CD4-positive, alpha-beta T cell treated with Interleukin-17A for 1 hour (primary cell): ENCODE data around the gene EGF.
A peak's percentile ranks its signal among the peaks of the same experiment; 100 is the strongest.

Experiments
- DNase-seq: peaks from one replicate; pipeline ENCODE4 v3.0.0-alpha.2; 2020

EGF gene

GRCh38 chr4:110042545-110043517 is 130.1 kb downstream of the EGF start:
- no peak for DNase-seq

DNA sequence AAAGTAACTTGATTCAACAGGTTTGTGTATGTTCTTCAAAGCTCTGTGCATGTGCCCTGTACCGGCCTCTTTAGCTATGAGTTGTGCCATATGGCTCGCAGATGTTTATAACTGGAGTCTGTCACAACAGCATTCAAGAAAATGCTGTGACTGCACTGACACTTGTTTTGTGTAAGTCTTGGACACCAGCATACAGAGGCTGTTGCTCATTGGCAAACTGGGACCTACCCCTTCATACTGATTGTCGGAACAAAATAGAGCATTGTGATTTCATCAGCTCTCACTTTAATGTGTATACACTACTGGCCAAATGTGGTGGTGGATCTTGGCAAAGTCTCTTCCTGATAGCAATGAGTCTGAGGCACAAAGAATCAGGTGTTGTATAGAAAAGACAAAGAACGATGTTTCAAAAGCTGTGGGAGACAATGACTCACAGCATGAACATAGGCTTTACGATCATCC is 133.9 kb downstream of the EGF start:
- DNase-seq, result no peak

DNA sequence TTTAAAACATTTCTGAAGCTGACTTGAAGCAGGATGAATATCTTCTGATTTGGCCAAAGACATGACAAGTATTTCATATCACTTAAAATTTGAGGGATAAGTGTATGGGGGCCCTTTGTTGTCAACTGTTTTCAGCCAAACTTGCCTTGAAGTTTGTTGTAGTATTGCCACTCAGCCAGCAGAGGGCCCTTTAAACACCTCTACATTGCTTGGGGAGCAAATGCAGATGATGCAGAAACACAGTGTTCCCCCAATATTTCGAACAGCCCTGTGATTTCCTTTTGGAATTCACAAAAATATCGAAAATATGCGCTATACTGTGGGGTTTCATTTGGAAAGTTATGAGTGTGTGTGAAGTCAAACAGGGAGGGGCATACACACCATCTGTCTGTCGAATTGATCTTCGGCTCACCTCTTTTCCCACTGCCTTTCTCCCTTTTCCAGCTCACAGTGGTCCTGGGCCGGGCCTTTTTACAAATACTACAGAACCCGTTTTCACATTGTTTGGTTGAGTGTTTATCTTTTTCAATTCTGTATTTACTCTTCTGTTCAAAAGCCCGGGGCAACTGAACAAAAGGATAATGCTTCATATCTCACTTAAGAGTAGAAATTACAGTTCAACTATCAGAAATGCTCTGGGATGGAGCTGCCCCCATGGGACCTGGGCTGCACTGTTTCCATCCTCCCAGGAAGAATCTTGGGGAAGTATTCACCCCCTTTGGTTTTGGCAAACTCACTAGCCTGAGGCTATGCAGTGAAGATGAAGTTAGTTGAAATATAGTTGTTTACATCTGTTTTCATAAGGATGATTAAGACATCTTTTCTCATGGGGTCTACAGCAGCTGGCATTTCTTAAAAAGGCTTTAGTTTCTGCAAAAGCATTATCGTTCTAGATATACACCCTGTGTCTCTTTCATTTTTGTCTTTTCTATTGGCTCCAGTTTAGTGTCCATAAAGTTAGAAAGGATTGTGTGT is 137.6 kb downstream of the EGF start:
- DNase-seq, result peak; percentile 71

- DNase-seq, result peak; percentile 13
These were observed 142.6 kb downstream of the EGF start for GRCh38 chr4:110055158-110055768.

DNA sequence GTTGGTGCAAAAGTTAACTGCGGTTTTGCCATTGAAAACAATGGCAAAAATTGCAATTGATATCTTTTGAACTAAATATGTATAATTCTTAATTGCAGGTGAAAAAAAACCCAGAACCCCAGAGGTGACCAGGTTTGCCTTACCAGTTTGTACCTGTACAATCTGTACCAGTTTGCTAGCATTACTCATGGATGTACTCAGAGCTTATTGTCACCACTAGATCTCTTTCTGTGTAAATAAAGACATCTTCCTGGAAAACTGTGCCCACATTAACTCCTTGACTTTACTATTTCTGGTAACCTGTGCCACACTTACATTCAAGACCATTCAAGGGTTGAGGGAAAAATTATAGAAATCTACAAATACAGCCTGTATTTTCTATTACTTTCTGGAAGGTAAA is 146.0 kb downstream of the EGF start:
- DNase-seq, result no peak

GRCh38 chr4:110059556-110060191 is 147.0 kb downstream of the EGF start:
- peak; percentile 41 for DNase-seq

GRCh38 chr4:110061076-110061475 is 148.4 kb downstream of the EGF start:
- no peak for DNase-seq
